ENCODE results near the gene LRRC27.
A peak's percentile ranks its signal among the peaks of the same experiment; 100 is the strongest.

Gene LRRC27

DNA sequence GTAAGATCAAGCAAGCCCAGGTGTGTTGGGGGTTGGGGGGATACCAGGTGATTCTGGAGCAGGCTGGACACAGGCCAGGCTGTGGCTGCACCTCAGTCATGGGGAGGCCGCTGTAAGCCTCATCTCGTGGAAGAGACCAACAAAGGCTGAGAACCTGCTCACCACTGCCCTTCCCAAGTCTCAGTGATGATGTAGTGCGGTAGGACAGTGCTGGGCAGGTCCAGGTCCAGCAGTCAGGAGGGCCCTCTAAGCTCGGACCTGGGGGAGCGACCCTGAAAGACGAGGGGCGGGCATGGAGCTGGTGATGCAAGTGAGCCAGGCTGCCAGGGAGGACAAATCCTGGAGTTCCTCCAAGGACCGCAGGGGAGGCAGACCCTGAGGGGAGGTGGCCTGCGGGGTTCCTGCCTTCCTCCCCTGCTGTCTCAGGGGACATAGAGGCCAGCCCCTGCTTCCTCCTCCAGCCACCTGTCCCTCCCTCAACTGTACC, 61.7 kb downstream of the LRRC27 start:
- Histone ChIP-seq H3K27ac (no peak overlapping the region), H3K4me3 (no peak overlapping the region)
- TF ChIP-seq, protein P1, sequence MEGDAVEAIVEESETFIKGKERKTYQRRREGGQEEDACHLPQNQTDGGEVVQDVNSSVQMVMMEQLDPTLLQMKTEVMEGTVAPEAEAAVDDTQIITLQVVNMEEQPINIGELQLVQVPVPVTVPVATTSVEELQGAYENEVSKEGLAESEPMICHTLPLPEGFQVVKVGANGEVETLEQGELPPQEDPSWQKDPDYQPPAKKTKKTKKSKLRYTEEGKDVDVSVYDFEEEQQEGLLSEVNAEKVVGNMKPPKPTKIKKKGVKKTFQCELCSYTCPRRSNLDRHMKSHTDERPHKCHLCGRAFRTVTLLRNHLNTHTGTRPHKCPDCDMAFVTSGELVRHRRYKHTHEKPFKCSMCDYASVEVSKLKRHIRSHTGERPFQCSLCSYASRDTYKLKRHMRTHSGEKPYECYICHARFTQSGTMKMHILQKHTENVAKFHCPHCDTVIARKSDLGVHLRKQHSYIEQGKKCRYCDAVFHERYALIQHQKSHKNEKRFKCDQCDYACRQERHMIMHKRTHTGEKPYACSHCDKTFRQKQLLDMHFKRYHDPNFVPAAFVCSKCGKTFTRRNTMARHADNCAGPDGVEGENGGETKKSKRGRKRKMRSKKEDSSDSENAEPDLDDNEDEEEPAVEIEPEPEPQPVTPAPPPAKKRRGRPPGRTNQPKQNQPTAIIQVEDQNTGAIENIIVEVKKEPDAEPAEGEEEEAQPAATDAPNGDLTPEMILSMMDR (IDR thresholded peaks at IDR 0.05), result no peak
- no peak for DNase-seq (ENCODE audit: low spot score)

DNA sequence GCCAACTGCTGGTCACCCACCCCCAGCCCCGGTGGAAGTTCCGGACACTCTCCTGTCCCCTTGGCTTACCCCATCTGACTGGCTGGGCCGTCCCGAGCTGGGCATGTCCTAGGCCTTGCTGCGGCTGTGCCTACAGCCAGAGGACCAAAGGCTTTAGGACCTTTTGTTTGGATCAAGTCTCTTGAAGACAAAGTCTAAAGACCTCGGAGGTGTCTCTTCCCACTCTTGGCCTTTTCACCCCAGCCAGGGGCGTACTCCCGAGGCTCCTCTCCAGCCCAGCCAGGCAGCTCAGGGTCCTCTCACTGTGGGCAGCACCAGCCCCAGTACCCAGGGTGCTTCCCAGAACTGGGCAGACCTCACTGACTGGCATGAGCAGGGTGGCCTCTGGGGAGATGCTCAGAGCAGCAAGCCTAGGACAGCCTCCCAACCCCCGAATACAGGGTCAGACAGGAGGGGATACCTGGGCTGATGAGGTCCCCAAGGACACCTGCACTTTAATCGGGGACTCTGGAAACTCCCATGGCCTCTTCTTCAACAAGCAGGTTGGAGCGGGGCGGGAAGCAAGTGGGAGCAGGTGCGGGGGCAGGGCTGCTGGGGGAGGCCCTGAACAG, 62.3 kb downstream of the LRRC27 start:
- no peak overlapping the region for H3K4me3 ChIP-seq
- no peak for DNase-seq (ENCODE audit: low spot score)
- TF ChIP-seq, protein P1 (IDR thresholded peaks at IDR 0.05), result no peak
- peak overlapping the region in 1 of 2 donors; percentile 98 for H3K27ac ChIP-seq

DNA sequence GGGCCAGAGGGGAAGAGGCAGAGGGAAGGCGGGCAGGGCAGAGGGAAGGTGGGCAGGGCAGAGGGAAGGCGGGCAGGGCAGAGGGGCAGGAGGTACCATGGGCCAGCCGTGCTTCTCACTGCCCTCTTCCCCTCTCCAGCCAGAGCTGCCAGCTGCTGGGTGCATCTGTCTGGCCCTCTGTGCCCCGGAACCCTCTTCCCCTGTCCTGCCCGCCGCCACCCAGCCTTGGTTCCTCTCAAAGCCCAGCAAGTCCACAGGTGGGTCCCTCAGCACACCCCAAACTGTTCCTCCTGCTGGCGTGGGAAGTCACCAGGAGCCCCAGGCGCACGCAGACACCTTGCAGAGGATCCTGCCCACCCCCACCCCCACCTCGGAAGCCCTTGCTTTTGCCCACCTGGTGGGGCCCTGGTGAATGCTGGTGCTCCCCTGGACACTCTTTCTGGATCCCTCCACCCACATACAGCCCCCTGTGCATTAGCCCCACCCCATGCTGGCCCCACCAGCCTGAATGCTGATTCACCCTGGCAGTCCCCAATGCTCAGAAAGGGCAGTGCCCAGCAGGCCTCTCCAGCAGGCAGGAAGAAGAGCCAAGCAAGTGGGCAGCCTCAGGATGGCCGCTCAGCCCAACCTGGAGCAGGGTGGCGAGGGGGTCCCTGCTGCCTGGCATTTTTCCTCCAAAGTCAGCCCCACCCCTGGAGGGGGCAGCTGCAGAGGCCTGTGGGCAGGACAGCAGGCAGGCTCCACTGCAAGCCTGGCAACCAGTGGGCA, 63.1 kb downstream of the LRRC27 start:
- Histone ChIP-seq H3K4me3 (peak overlapping the region; percentile 99), H3K27ac (peak overlapping the region; percentile 84 to 98)
- TF ChIP-seq, protein P1 (IDR thresholded peaks at IDR 0.05), result no peak
- no peak for DNase-seq (ENCODE audit: low spot score)

DNA sequence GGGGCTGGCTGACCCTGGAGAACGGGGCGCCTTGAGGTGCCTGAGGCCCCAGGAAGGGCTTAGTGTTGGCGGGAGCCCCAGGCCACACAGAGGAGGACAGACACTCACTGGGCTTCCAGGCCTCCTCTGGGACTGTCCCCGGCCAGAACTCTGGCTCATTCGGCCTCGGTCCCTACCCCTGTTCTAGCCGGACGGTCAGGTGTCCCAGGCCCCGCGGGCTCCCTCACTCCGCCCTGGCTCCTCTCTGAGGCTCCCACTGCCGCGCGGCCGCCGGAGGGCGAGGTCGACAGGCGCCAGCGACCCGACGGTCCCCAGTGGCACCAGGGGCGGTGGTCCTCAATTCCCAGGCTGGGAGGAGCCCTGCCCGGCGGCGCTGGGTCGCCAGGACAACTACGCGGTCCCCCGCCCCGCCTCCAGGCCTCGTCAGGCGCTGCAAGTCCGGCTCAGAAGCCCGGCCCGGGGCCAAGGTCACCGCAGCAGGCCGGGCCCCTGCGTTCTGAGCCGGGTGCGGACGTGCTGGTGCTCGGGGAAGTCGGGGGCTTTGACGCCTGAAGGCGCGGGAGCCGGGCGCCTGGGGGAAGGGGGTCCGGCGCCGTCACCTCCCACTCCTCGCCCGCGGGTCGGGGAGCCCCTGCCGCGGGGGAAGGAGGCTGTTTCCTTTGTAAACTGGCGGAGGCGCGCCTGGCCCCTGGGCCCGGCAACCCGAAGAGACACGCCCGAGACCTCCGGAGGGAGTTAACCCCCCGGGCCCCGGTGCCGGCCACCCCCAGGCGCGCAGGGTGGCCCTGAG, 63.9 kb downstream of the LRRC27 start:
- H3K4me3 ChIP-seq, result peak overlapping the region; percentile 99
- H3K27ac ChIP-seq, result peak overlapping the region; percentile 84 to 98
- DNase-seq (ENCODE audit: low spot score), result peak; percentile 86
- TF ChIP-seq, protein P1 (IDR thresholded peaks at IDR 0.05), result no peak

DNA sequence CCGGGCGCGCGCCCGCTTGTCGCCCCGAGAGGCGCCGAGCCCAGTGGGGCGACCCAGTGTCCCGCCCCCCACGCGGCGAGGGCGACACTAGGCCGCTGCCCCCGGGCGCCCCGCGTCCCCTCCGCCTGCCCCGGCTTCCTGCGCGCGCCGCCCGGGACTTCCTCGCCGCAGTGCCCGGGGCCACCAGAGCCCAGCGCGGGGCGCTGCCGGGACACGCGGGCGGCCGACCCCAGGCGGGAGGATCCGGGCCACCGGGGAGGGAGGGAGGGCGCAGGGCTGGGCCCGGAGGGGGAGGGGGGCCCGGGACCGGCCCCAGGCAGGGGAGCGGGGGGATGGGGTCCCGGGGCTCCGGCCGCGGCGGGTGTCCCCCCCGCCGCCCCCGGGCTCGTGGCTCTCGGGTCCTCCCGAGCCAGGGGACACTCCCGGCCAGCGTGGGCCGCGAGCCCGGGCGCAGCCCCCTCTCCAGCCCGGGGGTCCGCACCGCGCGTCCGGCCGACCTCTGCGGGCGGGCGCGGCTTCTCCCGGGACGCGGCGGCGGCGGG, 64.6 kb downstream of the LRRC27 start:
- peak overlapping the region; percentile 99 for H3K4me3 ChIP-seq
- TF ChIP-seq, protein P1 (IDR thresholded peaks at IDR 0.05), result peak; percentile 30
- peak overlapping the region; percentile 84 to 98 for H3K27ac ChIP-seq
- no peak for DNase-seq (ENCODE audit: low spot score)

DNA sequence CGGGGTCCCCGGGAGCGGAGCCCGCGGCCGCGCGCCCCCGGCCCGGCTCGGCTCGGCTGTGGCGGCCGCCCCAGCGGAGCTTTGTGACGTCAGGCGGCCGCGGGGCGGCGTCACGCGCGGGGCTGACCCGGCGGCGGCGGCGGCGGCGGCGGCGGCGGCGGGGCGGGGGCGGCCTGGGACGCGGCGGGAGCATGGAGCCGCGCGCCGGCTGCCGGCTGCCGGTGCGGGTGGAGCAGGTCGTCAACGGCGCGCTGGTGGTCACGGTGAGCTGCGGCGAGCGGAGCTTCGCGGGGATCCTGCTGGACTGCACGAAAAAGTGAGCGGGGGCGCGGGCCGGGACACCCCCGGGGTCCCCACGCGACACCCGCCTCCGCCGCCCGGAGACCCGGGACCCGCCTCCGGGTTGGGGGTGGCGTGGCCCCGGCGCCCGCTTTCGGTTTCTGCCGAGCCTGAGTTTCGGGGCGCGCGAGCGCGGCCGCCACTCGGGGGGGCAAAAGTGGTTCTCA, 65.1 kb downstream of the LRRC27 start, which contains the start of gene PWWP2B:
Gene PWWP2B (plus strand): TSS at position 165 of the 506 bp plus-strand sequence. CDS start 27 bp downstream, at position 192.
- TF ChIP-seq, protein P1 (IDR thresholded peaks at IDR 0.05), result no peak
- peak within 1 kb of the TSS; percentile 84 to 98 for H3K27ac ChIP-seq
- peak within 1 kb of the TSS; percentile 99 for H3K4me3 ChIP-seq
- DNase-seq (ENCODE audit: low spot score), result no peak

All from coronary artery (tissue), 2 donors.